ENCODE measurements around the gene ANXA5.

Gene ANXA5

DNA sequence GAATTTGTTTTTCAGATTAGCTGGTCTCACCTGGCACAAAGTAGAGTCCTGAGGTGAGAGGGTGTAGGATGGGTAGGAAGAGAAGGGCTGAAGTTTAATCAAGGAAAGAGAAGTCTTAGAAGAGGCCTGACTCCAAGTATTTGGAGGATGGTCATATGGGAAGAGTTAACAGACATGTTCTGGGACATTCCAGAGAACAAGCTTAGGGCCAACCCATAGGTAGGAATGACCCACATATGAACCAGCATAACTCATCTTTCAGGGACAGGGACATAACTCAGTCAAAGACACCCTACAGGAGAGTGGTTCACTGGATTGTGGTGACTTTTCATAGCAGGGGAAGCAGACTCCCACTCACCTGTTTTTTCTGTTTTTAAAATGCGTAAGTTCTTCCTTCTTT, 27.9 kb upstream of the ANXA5 start:
- DNase-seq (no peak), ATAC-seq (ENCODE audit: insufficient read depth, low read depth) (no peak)
- Histone ChIP-seq H3K4me2 (ENCODE audit: insufficient read depth, low read length) (no peak overlapping the region), H3K9ac (ENCODE audit: low read depth, low read length) (no peak overlapping the region), H3K36me3 (ENCODE audit: insufficient read depth, low read length) (no peaks in the 10 kb centered on the region), H3K9me3 (ENCODE audit: insufficient read depth, low read length, severe bottlenecking) (no peaks in the 10 kb centered on the region), H4K20me1 (ENCODE audit: insufficient read depth, low read length) (no peaks in the 10 kb centered on the region), H3K4me3 (ENCODE audit: low read depth in 1 of 2, low read length in 2 of 2) (no peak overlapping the region), H3K27ac (ENCODE audit: low read length) (no peak overlapping the region), H3K27me3 (ENCODE audit: insufficient read depth, low read length, poor library complexity) (no peaks in the 10 kb centered on the region), H3K4me1 (ENCODE audit: insufficient read depth, low read length) (no peaks in the 10 kb centered on the region), H3K79me2 (ENCODE audit: insufficient read depth, low read length) (no peaks in the 10 kb centered on the region), H2AFZ (ENCODE audit: low read depth, low read length) (no peak overlapping the region)
- TF ChIP-seq, protein P1, sequence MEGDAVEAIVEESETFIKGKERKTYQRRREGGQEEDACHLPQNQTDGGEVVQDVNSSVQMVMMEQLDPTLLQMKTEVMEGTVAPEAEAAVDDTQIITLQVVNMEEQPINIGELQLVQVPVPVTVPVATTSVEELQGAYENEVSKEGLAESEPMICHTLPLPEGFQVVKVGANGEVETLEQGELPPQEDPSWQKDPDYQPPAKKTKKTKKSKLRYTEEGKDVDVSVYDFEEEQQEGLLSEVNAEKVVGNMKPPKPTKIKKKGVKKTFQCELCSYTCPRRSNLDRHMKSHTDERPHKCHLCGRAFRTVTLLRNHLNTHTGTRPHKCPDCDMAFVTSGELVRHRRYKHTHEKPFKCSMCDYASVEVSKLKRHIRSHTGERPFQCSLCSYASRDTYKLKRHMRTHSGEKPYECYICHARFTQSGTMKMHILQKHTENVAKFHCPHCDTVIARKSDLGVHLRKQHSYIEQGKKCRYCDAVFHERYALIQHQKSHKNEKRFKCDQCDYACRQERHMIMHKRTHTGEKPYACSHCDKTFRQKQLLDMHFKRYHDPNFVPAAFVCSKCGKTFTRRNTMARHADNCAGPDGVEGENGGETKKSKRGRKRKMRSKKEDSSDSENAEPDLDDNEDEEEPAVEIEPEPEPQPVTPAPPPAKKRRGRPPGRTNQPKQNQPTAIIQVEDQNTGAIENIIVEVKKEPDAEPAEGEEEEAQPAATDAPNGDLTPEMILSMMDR (IDR thresholded peaks at IDR 0.05; ENCODE audit: borderline replicate concordance, extremely low read depth, low read length, poor library complexity, severe bottlenecking) = no peak
- no peak for TF ChIP-seq EZH2 (IDR thresholded peaks at IDR 0.05; ENCODE audit: borderline replicate concordance, low read depth, low read length, severe bottlenecking)

GRCh38 chr4:121721700-121722099, 24.9 kb upstream of the ANXA5 start:
- Histone ChIP-seq H3K9ac (ENCODE audit: low read depth, low read length) (no peak overlapping the region), H3K4me1 (ENCODE audit: insufficient read depth, low read length) (no peaks in the 10 kb centered on the region), H3K27ac (ENCODE audit: low read length) (no peak overlapping the region), H3K27me3 (ENCODE audit: insufficient read depth, low read length, poor library complexity) (peaks cover 3% of the 10 kb centered on the region), H4K20me1 (ENCODE audit: insufficient read depth, low read length) (no peaks in the 10 kb centered on the region), H3K4me3 (ENCODE audit: low read depth in 1 of 2, low read length in 2 of 2) (no peak overlapping the region), H3K79me2 (ENCODE audit: insufficient read depth, low read length) (no peaks in the 10 kb centered on the region), H2AFZ (ENCODE audit: low read depth, low read length) (no peak overlapping the region), H3K4me2 (ENCODE audit: insufficient read depth, low read length) (no peak overlapping the region), H3K36me3 (ENCODE audit: insufficient read depth, low read length) (no peaks in the 10 kb centered on the region), H3K9me3 (ENCODE audit: insufficient read depth, low read length, severe bottlenecking) (no peaks in the 10 kb centered on the region)
- no peak for DNase-seq
- TF ChIP-seq, protein P1 (IDR thresholded peaks at IDR 0.05; ENCODE audit: borderline replicate concordance, extremely low read depth, low read length, poor library complexity, severe bottlenecking) = no peak
- no peak for TF ChIP-seq EZH2 (IDR thresholded peaks at IDR 0.05; ENCODE audit: borderline replicate concordance, low read depth, low read length, severe bottlenecking)
- ATAC-seq (ENCODE audit: insufficient read depth, low read depth) = no peak

DNA sequence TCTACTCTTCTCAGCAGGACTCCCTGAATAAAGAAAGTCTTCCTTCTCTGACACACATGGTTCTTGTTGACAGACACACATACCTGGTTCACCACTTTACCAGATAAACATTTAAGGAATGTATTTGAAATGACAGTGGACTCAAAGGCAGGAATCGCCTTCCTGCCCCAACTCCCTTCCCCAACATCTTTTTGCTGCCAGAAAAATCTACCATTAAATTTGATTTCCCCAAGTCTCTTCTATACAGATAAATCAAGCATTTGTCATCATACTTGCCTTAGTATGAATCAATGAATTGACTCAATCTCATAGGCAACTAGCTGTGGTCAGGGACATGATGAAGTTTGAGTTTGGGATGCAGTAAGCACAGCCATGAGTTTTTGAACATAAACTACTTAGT, 23.3 kb upstream of the ANXA5 start:
- Histone ChIP-seq H2AFZ (ENCODE audit: low read depth, low read length) (no peak overlapping the region), H3K79me2 (ENCODE audit: insufficient read depth, low read length) (no peaks in the 10 kb centered on the region), H3K27ac (ENCODE audit: low read length) (no peak overlapping the region), H3K9me3 (ENCODE audit: insufficient read depth, low read length, severe bottlenecking) (no peaks in the 10 kb centered on the region), H3K4me3 (ENCODE audit: low read depth in 1 of 2, low read length in 2 of 2) (no peak overlapping the region), H3K36me3 (ENCODE audit: insufficient read depth, low read length) (no peaks in the 10 kb centered on the region), H4K20me1 (ENCODE audit: insufficient read depth, low read length) (no peaks in the 10 kb centered on the region), H3K9ac (ENCODE audit: low read depth, low read length) (no peak overlapping the region), H3K27me3 (ENCODE audit: insufficient read depth, low read length, poor library complexity) (peaks cover 9% of the 10 kb centered on the region), H3K4me2 (ENCODE audit: insufficient read depth, low read length) (no peak overlapping the region), H3K4me1 (ENCODE audit: insufficient read depth, low read length) (no peaks in the 10 kb centered on the region)
- TF ChIP-seq, protein P1 (IDR thresholded peaks at IDR 0.05; ENCODE audit: borderline replicate concordance, extremely low read depth, low read length, poor library complexity, severe bottlenecking) = no peak
- no peak for TF ChIP-seq EZH2 (IDR thresholded peaks at IDR 0.05; ENCODE audit: borderline replicate concordance, low read depth, low read length, severe bottlenecking)
- no peak for ATAC-seq (ENCODE audit: insufficient read depth, low read depth)
- no peak for DNase-seq

- no peak overlapping the region for H3K9ac ChIP-seq (ENCODE audit: low read depth, low read length)
- H3K4me1 ChIP-seq (ENCODE audit: insufficient read depth, low read length) = no peaks in the 10 kb centered on the region
- no peak overlapping the region for H2AFZ ChIP-seq (ENCODE audit: low read depth, low read length)
- H3K27ac ChIP-seq (ENCODE audit: low read length) = no peak overlapping the region
- H3K9me3 ChIP-seq (ENCODE audit: insufficient read depth, low read length, severe bottlenecking) = no peaks in the 10 kb centered on the region
- peaks cover 14% of the 10 kb centered on the region for H3K27me3 ChIP-seq (ENCODE audit: insufficient read depth, low read length, poor library complexity)
- H3K4me3 ChIP-seq (ENCODE audit: low read depth in 1 of 2, low read length in 2 of 2) = no peak overlapping the region
- H3K79me2 ChIP-seq (ENCODE audit: insufficient read depth, low read length) = no peaks in the 10 kb centered on the region
- no peaks in the 10 kb centered on the region for H4K20me1 ChIP-seq (ENCODE audit: insufficient read depth, low read length)
- no peak for DNase-seq
- TF ChIP-seq EZH2 (IDR thresholded peaks at IDR 0.05; ENCODE audit: borderline replicate concordance, low read depth, low read length, severe bottlenecking) = no peak
- TF ChIP-seq, protein P1 (IDR thresholded peaks at IDR 0.05; ENCODE audit: borderline replicate concordance, extremely low read depth, low read length, poor library complexity, severe bottlenecking) = no peak
- no peak for ATAC-seq (ENCODE audit: insufficient read depth, low read depth)
- no peaks in the 10 kb centered on the region for H3K36me3 ChIP-seq (ENCODE audit: insufficient read depth, low read length)
- no peak overlapping the region for H3K4me2 ChIP-seq (ENCODE audit: insufficient read depth, low read length)
Observed at GRCh38 chr4:121717680-121718237, 21.0 kb upstream of the ANXA5 start.
